ENCODE data around the gene RBM7.

The RBM7 gene, protein sequence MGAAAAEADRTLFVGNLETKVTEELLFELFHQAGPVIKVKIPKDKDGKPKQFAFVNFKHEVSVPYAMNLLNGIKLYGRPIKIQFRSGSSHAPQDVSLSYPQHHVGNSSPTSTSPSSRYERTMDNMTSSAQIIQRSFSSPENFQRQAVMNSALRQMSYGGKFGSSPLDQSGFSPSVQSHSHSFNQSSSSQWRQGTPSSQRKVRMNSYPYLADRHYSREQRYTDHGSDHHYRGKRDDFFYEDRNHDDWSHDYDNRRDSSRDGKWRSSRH

DNA sequence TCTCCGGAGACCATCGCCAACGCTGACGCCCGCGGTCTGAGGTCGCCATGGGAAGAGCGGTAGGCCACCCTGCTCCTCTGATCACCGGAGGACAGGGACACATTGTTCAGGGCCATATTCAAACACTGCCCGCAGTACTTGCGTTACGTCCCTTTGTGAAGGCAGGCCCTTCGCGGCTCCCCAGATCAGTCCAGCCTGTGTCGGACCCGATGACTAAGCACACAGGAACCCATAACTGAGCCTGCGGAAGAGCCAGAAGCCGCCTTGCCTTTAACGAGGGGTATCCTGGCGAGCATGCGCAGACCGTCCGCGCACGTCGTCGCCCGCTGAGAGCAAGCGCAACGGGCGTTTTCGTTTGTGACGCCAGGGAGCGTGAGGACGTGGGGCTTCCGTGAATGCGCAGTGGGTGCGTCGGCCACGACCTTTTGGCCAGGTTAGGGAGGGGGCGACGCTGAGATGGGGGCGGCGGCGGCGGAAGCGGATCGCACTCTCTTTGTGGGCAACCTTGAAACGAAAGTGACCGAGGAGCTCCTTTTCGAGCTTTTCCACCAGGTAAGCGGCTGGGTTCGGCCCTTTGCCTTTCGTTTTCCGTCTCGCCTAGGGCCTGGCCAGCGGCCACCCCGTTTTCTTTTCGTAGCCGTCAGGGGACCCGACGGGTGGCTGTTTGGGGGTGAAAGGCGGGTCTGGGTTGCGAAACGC lies at the start of gene RBM7, which contains the start of gene C11orf71:
RBM7 (plus strand) TSS at position 451 of the 699 bp plus-strand sequence; CDS start at position 457, 6 bp downstream.
C11orf71 (minus strand) TSS at position 296 of the 699 bp plus-strand sequence; CDS start at position 116, 180 bp downstream.
- DNase-seq = peak; percentile 84

DNA sequence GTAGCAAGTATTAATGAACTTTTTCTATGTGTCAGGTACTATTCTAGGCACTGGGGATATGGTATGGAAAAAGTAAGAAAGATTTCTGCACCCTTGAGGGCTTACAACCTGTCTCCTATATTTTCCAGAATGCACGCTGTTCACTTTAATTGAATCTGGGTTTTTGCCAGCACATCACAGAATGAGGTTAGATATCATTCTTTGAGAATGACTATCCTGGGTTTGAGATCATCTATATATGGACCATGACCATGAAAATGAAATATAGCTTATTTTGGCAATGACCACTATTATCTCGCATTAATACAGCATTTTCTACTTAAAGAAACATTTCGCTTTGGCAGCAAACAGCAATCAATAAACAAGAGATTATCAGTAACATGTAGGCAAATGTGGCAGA lies 47.0 kb upstream of the RBM7 start:
- DNase-seq = no peak

DNA sequence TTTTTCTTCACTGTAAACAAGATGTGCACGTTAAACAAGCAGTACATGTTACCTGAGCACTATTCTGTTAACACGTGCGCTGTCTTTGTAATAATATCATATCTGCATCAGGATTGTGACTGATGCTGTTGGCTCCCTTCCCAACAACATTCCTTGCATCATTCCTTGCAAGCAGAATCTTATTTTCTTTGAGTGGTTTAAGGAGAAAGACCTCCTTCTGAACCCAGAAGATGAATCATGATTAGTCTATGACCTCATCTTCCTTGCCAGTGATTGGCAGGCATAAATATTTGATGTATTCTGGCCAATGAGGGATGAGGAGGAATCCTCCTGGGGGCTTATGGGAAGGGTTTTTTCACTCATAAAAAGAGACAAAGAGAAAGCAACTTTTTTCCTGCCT lies 46.4 kb upstream of the RBM7 start:
- DNase-seq = peak; percentile 45

DNA sequence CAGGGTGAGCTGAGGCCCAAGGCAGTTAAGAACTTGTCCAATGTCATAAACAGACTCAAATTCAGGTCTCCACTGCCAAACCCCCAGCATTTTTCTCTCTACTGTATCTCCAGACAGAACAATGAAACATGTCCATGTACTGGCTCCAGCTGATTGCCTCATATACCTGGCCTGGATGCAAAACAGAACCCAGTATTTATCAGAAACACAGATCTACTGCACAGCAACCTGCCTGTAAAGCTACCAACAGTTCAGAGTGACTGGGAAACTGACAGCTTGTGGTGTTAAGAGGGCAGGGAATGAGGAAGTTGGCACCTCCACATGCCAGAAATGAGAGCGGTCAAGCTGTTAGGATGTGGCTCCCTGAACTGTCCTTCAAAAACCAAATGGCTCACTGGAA lies 41.8 kb upstream of the RBM7 start:
- DNase-seq = no peak

DNA sequence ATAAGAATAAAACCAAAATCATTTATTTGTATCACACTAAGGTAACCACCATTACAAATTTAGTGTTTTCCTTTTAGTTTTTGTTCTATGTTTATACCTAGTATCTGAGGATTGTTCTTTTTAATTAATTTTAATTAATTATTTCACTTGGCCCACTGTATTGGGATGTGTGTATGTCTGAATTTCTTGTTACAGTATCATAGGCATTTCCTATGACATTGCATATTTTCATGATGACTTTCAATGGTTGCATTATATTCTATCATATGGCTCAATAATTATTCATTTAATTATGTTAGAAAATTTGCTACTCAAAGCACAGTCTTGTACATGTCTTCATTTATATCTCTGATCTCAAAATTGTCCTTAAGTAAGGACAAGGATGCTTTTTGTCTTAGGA lies 41.1 kb upstream of the RBM7 start:
- no peak for DNase-seq

DNA sequence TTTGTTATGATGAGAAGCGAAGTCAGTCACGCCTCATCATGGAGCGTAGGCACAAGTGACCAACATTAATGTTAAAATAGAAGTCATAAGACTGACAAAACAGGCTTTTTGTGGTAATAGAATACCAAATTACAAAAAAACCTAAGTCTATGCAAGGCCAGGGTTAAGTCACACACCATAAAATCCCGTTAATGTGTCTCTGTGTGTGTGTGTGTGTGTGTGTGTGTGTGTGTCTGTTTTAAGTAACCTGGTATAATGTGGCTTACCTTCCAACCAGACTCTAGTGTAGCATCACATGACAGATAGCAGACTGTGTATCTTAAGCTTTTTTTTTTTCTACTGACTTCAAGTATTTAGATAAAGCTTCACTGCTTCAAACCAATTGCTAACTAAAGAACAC lies 38.1 kb upstream of the RBM7 start:
- no peak for DNase-seq

DNA sequence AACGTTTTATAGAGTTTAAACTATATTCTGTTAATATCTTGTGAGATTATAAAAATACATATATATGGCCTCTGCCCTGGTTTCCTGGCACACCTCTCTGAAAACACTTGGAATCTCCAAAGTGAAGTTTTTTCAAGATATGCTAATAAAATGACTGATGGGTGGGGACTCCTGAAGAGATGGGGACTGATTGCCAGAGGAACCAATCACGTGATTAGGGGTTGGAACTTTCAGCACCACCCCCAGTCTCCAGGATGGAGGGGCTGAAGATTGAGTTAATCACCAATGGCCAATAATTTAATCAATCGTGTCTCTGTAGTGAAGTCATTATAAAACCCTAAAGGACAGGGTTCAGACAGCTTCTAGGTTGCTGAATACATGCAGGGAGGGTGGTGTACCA lies 37.5 kb upstream of the RBM7 start:
- no peak for DNase-seq

DNA sequence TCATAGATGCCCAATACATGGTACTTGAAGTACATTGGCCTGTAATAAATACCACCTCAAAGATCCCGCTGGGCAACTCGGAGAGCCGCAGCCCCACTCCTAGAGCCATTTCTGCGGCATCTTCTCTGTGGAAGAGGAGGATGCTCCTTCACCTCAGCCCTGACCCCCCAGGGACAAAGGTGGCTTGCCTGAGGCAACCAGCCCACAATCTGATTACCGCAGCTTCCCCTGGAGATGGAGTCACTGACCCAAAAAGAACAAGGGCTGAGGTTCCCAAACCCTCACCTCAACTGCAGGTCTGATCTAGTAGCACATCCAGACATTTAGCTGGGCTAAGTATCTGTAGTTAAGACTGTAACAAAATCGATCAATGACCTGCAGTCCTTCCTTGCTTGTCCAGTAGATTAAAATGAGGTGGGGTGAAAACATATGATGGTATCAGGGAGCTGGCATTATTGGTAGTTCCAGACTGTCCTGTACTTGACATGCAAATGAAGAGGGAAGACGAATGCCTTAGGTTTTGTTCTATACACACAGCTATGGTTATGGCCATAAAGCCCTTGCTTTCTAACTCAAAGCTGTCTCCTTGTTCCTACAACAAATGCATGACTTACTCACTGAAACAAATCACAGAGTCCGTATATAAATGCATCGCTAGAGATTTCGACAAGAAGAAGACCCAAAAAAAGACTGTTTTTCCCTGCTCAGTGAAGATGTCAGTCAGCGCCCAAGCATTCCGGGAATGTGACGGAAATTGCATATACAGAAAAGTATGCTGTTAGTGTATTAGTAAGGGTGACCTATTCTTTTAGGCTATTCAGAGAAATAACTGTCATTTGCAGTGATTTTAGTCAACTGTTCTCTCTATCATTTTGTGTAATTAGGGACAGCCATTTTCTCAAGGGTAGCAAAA lies 33.9 kb upstream of the RBM7 start:
- DNase-seq = peak; percentile 12

DNA sequence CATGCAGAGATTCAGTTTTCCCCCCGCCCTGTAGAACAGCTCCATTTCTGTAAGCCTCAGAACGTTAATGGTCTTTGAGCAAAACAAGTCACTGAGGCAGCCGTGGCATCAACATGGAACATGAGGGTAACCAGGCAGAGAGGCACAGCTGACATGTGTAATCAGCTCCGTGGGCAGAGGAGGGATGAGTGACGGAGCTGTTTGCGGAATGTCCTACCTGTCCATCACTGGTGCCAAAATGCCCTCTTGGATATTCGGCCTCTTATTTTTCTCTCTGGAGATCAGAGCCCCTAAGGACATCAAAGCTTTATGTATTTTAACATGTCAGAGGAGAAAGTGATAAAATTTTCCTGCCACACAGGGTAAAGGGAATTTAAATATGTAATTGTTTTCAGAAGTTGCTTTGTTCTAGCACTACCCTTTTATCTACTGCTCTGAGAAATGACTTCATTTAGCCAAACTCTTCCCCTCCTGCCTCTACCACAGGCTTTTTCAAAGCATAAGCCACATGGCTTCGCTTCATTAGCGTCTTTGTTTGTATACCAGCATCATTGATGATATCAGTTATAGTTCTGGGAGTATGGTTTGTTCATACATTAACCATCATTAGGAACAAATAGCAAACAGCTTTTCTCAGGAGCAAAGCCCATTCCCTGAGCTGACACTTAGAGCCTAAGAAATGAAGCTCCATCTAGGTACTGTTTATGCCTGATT lies 33.1 kb upstream of the RBM7 start:
- no peak for DNase-seq

DNA sequence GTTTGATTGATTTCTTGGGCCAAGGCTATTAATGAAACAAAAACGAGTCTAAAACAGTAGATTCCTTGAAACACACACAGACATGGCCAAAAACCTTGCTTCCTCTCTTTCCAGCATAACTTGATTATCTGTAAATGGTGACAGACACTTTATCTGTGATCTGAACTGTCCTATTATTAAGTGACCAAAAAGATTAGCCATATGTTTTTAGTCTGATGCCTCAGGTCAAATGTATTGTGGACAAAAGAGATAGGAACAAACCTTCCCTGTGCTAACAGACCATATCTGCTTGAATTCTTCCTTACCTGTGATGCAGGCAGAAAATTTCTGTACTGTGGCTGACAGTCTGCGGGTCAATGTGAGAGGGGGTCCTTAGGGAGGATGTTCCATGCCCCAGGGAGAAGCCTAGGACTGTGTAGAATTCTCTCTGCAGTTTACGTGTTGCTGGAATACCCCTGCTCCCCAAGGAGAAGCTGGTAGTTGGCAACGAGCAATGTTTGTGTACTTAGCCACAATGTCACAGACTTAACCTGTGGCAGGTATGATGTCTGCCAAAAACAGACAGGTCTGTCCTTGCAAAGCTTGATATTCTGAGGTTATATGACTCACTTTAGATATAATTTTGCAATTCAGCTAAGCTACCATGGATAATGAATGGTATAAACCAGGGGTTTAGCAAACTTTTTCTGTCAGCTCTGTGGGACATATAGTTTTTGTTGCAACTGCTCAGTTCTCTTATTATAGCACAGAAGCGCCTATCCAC lies 31.4 kb upstream of the RBM7 start:
- no peak for DNase-seq

DNA sequence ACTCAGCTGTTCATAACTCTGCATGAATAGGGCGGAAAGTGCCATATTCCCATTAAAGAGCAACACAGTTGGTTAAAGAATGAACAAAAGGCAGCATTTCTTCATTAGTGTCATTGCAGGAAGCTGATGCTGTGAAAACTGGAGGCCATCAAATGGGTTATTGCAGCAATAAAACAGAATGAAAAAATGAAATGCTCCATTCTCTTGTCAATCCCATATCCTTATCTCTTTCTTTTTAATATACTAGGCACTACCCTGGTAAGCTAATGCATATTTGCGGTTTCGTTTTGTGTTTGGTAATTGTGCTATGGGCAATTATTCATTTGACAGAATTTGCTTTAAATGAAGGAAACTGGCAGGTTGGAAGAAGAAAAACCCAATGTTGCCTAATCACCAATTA lies 25.4 kb upstream of the RBM7 start:
- DNase-seq = no peak

DNA sequence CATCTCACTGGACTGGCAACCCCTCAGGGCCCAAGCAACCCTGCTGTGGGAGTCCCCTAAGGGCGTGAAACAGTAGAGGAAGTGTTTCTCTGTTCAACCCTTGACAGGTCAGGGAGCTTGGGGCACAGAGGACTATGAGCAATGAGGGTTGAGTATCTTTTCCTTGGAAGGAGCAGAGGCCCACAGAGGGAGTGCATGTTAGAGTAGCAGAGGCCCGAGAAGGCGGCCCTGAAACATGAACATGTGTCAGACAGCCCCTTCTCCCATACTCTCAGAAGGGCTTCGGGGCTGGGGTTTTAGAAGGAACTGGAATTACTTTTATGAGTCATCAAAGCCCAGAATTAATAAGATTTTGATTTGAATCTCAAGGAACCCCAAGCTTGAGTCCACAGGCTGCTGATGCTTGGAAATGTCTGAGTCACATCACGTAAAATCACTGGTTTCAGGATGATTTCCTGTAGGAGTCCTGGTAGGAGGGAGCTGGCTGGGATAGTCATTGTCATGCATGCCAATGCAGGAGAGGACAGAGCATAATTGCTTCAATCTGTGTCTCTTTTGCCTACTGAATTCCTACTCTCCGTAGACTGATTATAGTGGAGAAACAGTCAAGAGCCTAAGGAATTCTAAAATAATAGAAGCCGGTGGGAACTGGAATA lies 22.7 kb upstream of the RBM7 start:
- peak; percentile 26 for DNase-seq

DNA sequence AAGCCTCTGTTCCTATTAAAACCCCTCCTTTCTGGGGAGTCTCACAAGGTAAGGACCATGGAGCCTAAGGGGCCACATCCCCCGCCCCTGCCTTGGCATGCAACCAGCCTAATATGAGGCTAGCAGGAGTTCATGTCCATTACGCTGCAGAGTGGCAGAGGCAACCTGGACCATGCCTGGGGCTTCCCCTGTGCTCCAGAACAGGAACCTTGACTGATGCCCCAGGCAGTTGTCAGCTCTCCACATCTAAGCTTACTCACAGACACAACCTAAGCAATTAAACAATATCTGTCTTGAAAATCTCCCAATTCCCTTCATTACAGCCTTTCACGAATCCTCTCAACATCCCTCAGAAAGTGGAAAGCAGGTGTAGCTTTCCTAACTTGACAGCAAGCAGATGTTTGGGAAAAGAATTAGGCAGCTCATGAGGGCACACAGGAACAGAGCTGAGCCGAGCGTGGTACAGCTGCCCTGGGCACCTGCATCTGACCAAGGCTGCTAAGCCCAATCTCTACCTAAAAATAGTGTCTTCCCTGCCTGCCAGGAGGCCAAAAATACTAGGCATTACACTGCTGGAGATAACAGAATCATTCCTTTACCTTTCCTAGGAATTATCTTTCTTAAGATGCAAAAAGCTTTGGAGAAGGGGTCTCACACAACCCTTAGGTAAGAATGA lies 20.9 kb upstream of the RBM7 start:
- no peak for DNase-seq

DNA sequence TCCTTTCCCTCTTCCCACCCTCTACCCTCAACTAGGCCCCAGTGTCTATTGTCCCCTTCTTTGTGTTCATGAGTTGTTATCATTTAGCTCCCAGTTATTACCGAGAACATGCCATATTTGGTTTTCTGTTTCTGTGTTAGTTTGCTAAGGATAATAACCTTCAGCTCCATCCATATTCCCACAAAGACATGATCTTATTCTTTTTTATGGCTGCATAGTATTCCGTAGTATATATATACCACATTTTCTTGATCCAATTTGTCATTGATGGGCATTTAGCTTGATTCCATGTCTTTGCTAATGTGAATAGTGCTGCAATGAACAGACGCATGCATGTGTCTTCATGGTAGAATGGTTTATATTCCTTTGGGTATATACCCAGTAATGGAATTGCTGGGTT lies 18.0 kb upstream of the RBM7 start:
- no peak for DNase-seq

DNA sequence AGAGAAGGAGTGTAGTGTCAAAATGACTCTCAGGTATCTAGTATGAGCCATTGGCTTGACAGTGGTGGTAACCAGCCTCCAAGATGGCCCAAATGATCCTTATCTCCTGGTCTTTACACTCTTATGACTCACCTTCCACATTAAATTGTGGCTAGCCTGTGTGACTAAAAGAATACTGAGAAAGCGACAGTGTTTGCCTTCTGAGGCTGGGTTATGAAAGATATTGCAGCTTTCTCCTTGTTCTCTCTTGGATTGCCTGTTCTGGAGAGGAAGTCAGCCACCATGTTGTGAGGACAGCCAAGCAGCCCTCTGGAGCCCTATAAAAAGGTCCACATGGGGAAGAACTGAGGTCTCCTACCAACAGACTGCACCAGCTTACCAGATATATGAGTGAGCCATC lies 16.0 kb upstream of the RBM7 start:
- DNase-seq = no peak

DNA sequence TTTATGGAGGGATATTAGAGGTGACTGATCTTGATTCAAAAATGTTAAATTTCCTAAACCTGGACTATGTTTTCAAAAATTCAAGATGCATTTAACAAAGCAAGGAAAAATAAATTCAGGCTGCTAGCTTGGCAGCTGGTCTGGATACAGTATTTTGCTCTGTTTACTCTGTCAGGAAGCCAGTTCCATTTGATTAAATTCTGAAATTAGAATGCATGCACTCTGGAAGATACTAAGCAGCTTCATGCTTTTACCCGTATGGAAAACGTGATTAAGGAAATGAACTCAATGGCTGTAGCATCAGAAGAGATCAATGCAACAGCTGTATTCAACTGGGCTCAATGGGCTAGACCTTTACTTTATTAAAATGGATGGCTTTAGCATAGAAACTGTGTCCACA lies 14.3 kb upstream of the RBM7 start:
- no peak for DNase-seq

DNA sequence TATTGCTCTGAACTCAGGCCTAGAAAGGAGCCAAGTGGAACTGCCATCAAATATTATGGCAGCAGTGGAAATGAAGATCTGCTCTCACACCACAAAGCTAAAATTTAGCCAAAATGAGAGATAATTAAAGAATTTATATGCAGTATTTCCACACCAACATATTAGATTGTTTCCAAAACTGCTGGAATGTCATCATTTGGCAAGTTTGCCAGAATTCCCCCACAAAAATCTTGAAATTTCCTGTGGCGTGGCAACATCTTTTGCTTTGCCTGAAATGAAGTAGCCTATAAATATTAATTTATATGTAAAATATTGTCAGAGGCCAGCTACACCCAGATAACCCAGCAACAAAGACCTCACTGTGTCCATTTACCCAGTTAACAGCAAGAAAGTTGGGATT lies 13.9 kb upstream of the RBM7 start:
- DNase-seq = no peak

DNA sequence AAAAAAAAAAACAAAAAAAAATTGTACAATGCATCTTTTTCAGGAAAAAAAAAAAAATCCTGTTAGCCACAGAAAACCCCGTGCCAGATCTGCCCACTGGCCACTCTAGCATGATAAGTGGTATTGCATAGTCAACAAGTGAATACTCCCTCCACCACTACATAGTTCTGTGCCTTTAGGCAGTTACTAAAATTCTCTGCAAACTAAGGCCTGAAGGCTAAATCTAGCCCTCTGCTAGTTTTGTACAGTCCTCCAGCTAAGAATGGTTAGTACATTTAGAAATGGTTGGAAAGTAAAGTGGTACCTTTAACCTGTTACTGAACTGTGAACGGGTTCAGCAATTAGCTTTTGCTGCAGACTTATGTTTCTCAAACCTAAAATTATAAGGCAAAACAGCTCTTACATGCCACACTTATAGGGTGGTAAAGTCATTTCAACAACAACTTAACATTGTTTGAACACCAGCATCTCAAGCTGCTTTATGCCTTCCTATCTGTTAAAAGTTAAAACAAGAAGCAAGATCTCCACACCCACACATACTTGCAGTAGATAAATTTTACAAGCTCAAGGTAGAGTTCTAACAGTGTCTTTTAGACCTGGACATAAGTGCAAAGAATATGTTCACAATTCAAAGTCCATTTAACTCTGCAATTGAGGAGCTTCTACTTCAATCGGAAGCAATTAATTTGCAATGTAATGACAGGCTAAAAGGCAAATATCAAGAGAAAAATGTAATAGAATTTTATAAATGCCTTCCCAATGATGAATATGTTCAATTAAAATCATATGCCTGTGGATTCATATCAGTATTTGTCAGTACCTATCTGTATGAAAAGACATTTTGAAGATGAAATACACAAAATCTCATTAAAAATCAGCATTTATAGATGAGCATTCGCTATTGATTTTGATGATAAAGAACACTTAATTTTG lies 7.5 kb upstream of the RBM7 start:
- no peak for DNase-seq

DNA sequence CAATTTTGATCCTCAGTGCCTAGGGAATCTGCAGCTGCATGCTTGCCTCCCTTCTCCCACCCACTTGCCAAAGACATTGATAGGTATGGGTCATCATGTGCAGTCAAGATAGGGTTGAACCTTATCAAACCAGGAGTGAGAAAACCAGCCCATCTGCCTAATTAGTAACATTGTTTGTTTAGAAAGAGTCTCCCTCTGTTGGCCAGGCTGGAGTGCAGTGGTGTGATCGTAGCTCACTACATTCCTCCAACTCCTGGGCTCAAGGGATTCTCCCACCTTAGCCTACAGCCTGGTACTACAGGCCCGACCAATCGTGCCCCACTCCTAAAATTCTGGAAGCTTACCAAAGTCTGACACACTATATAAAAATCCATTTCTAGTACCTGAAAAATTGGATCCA lies 4.7 kb upstream of the RBM7 start:
- no peak for DNase-seq

DNA sequence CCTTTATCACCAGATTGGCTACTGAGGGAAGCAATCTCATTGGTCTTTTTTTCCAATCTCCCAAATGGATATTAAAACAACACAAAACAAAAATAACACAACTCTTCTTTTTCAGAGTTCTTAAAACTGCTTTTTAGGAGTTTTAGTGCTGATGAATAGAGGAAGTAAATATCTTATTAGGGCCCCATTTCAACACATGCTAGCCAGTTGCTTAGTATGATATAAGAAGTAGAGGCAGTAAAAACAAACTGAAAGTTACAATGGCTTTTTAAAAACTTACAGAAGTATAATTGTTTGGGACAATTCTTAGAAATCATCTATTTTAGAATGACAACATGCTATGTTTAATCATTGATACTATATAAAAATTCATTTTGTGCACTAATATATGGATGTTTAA lies 3.5 kb upstream of the RBM7 start:
- DNase-seq = no peak

Data from T1000 (cell line).